GM21367 (cell line): ENCODE results near the gene FAM221B.
A peak's percentile ranks its signal among the peaks of the same experiment; 100 is the strongest.

Experiments
- ATAC-seq: cut with Tn5 transposase; IDR thresholded peaks from one replicate; pipeline ENCODE4 v1.9.1; 2021; ENCODE audit not compliant: unreplicated experiment

Gene FAM221B

DNA sequence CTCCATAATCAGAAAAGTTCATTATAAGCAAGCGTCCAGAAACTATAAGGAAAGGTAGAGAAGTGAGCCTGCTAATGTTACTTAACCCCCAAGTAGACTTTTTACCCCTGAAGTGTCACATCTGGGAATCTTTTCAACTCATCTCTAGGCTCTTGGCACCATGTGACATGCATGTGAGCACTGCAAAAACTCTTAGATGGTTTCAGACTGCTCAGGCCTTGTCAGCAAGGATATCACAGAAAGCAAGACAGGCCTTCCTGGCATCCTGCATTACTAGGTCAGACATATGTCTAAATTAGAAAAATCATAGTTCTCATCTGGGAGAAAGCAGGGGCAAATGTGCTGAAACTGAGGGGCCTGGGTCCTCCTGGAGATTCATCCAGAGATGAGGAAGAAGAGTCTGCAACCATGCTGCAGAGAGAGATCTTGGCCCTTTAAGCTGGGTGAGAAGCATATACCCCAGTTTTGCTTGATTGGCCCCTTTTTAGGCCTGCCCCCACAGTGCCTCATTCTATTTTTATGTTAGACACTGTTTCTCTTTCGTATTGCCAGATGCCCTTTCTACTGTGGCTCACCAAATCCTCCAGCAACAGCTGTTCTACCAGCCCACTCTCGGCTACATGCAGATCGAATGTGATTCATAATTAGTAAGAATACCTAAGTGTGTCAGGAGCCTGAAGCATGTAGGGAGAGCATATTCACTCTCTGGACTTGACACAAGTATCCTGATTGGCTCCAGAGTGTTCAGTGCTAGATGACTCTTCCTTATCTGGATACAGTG is 19.4 kb upstream of the FAM221B start:
- peak; percentile 68 for ATAC-seq

DNA sequence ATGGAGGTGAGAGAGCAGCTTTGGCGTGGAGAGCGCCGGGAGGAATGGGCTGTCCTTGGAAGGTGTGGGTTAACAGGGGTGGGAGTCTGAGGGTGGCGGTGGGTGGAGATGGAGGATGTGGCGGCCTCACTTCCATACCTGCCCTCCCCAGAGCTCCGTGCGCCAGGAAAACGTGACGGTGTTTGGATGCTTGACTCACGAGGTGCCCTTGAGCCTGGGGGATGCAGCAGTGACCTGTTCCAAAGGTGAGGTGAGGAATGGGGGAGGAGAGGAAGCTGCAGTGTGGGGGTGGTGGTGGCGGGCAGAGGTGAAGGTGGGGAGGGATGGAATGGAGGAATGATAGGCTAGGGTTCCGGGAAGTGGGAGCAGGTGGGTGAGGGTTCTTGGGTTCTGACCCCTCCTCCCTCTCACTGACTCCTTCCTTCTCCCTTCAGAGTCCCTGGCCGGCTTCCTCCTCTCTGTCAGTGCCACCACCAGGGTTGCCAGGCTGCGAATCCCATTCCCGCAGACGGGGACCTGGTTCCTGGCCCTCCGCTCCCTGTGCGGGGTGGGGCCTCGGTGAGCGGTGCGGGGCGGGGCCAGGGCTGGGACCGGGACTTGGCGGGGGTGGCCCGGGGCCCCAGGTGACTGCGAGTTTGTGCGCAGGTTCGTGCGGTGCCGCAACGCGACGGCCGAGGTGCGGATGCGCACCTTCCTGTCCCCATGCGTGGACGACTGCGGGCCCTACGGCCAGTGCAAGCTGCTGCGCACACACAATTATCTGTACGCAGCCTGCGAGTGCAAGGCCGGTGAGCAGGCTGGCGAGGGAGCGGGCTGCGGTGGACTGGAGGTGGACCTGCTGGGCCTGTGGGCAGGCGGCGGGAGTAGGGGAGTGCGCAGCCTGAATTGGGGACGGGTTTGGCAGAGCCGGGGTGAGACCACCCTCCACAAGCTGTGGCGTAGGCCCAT is 17.6 kb upstream of the FAM221B start:
- no peak for ATAC-seq

DNA sequence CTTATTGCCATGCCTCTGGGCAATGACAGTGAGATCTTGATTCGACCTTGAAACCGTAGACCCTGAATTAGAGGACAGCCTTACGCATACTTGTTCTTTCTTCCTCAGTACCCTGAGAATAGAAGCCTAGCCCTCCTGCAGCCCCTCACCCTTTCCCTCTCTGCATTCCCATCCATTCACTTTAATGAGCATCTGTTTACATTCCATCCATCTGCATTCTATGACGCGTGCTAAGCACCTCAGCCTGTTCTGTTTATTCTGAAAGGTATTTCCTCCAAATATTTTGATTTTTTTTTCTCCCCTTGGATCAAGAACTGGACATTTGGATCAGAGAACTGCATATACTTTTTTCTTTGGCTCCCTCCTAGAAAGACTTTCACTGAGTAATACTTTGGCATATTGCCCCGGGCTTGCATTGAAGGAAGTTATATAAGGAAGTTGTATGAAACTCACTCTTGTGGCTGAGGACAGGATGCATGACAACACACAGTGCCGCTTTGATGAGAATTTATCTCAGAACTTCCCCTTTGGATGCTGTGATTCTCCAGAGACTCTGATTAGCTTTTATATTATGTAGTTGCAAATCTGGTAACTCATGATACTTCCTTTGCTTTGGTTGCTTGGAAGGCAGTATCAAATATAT is 16.2 kb upstream of the FAM221B start:
- no peak for ATAC-seq

DNA sequence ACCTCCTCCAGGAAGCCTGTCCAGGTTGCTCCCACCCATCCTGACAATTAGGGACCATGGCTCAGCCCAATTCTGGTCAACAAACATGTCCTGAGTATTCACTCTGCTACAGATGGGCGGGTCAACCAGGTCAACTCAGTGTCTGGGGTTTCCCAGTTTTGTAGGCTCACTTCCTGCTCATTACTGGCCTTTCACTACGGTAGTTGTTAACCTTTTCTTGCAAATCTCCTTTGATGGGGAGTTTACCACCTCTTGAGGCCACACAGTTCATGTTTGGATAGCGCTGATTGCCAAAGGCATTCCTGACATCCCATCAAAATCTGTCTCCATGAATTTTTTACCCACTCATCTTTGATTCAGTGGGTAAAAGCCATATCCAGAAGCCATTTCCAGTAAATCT is 14.3 kb upstream of the FAM221B start:
- no peak for ATAC-seq

DNA sequence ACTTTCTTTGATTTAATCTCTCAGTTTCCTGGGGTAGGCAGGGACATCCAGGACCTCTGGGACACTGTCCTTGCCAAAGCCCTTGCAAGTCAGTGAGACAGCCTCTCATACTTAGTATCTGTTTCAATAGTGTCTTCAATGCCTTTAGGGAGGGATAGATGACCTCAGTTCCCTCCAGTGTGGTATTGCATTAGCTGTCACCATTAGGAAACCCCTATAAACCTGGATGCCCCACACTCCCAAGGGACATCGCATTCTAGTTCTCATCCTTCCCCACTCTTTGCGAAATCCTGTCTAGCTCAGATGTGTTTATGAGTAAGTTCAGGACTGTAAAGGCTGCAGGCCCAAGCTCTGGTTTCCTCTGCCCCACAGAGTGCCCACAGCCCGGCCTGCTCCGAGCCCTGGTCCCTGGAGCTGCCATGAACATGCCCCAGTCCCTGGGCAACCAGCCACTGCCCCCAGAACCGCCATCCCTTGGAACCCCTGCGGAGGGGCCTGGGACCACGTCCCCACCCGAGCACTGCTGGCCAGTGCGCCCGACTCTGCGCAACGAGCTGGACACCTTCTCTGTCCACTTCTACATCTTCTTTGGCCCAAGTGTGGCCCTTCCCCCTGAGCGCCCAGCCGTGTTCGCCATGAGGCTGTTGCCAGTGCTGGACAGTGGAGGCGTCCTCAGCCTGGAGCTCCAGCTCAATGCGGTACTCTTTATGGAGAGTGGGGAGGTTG is 13.7 kb upstream of the FAM221B start:
- no peak for ATAC-seq

DNA sequence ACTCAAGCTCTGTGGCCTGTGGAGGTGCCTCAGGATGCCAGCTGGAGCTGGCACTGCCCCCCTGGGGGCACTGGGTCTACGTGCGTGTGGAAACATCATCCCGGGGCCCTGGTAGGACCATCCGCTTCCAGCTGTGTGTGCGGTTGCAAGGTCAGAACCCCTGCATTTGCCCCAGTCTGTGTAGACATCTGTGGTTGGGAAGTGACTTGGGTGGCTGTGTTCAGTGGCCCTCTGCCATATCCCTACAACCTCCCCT is 13.0 kb upstream of the FAM221B start:
- no peak for ATAC-seq

DNA sequence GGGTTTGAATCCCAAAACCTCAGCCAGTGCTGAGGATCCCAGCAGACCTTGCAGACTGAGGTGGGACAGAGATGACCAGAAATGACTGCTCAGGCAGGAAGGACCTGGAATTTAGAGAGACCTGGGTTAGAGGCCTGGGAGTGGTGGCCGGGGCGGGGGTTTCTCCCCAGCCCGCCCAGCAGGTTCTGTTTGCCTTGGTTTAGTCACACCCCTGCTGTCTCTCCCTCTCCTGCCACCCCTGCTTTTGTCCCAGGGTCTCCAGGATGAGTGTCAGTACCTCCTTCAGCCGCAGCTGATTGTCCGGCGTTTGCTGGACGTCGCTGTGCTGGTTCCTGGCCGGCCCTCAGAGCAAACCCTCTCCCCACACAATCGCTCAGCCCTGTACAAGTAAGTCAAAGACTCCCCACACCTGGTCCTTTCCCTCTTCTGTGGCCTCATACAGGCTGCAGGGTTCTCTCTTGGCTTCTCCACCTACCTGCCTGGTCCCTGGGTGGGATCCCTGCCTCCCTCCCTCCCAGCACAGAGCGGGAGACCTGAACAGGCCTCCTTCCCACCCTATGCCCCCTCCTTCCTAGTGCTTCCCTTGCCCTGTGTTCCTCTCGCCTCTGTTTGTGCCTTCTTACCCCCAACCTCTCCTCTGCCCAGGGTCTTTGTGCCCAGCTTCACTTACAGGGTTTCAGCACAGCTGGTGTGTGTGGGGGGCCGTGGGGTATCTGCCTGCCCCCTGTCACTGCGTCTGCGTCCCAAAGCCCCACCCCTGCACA is 12.5 kb upstream of the FAM221B start:
- ATAC-seq, result no peak

DNA sequence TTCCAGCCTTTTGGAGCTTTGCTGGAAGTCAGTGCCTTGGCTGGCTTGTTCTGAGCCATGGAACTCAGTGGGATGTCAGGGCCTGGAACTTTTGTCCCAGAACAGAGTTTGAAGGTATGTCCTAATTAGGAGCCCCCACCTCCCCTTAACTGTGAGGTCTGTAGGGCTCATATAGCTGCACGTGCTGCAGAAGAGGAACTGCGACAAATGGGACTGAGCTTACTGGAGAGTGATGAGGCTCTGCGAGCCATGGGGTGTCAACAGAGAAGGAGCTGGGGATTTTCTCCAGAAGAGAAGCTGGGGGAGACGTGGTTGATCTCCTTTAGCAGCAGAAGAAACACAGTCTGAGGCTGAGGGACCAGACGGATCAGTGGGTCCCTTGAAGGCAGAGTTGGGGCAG is 11.4 kb upstream of the FAM221B start:
- ATAC-seq, result no peak

DNA sequence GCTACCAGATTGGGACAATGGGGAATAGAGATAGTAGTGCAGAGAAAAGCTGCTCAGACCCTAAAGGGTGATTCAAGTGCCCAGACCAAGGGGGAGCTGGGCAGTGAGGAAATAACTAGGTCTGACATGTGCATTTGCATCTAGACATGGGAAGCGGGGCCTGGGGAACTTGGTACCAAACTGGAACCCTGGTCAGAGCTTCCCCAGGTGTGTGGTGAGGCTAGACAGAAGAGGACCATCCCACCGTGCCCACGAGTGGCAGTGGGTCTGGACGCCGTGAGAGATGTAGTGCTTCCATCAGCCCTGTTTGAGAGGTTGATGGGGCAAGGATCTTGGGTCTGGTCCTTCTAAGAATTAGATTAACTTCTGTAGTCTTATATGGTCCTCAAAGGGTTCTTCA is 8.1 kb upstream of the FAM221B start:
- ATAC-seq, result no peak

DNA sequence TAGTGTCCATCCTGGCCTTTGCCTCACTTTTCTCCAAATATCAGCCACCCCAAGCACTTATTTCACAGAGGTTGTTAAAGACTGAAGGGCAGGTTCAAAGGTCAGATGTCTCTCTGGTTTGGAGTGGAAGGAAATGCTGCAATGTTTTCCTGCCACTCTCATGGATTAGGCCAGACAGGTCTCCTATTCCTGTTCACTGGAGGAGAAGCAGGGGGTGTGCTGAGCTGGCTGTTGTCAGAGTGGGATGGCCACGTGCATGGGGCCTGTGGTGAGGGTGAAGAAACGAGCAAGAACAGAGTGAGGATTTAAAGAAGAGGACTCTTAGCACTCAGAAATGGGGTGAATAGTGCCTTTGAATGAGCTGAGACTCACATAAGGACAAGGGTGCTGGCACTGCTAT is 7.2 kb upstream of the FAM221B start:
- ATAC-seq, result no peak

DNA sequence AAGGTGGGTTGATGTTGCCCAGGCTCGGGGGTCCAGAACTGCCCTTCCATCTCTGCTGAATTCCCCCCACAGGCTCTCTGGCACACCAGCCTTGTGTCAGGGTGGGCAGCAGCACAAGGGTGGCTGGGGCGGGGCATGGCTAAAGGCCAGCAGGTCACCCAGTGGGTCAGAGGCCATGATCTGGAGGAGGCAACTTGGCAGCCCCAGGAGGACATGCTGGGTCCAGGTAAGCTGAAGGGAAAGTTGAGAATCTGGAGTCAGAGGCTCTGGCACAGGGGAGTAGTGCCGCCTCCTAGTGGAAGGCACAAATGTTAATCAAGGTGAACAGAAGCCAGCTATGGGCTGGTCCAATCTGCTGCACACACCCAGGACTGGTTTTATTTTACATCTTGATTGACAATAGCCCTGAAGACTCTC is 6.7 kb upstream of the FAM221B start:
- ATAC-seq, result no peak

DNA sequence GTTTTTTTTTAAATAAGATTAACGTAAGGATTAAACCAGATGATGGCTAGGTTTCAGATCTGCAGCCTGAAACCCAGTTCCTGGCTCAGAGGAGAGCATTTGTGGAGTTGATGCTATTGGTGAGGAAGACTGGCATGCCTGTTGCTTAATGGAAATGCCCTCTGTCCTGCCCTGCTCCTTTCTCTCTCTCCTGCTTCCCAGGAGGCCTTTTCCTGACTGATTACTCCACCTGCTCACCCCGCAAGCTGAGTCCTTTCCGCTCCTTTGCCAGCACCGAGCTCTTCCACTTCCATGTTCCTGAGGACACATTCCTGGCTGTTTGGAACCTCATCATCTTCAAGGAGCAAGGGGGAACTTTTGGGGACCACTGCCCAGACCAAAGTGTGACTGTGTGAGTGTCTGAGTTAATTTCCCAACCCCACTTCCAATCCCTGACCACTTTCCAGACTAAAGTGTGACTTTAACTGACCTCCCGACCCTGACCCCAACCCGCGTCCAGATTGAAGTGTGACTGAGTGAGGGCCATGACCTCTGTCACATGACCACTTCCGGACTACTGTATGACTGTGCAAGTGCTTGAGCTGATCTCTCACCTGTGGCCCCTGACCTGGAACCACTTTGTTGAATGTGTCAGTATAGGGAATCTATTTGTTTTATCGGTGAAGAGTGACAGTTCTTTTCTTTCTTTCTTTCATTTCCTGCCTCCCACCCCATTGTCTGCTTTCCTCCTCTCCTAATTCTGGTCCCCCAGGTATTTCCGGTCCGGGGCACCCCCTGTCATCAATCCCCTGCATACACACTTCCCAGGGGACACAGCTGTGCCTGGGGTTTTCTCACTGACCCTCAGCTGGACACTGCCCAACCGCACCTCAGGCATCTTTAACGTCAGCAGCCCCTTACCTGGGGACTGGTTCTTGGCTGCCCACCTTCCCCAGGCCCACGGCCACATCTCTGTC is 6.0 kb upstream of the FAM221B start:
- no peak for ATAC-seq

DNA sequence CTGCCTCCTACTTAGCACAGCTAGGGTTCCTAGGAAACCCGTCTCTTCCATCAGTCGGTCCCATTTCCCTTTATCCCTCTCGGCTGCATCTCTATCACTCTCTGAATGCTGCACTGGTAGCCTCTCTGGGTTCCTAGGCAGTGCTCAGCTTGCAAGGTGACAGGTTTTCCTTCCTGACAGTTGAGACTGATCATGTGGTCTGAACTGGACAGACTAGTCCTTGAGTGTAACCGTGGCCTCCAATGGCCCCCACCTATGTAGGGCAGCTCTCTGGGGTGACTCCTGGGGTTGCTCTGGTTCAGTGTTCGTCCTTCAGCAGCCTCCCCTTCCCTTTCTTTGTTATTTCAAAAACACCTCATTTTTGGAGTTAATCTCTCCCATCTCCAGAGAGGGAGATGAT is 4.3 kb upstream of the FAM221B start:
- ATAC-seq, result no peak

DNA sequence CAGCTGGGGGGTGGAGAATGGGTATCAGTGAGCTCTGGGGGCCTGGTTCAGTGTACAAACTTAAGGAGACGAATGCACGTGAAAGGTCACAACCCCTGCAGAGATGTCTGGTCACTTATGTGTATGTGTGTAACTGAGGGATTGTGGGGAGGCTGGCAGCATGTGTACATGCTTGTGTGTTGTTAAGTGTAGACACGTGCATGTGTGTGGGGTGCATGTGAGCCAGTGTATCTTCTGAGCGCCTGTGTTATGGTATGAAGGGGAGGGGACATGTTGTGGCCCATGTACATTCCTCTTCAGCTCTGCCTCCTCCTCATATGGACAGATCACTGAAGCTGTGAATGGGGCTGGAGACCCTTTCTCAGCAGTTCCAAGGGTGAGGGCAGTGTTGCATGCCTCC is 2.5 kb upstream of the FAM221B start:
- no peak for ATAC-seq

DNA sequence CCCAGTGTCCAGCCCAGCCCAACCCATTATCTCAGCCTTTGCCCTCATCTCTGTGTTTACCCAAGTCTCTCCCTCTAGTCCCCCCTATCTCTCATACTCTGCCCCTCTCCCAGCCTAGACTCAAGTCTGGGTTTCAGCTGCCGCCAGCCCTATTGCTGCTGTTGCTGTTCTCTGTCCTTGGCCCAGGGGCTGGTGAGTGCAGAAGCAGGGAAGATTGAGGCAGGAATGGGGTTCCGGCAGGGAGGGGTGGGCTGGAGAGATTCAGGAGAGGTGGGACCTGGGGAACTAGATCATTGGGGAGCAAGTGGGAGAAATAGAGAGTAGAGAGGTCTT is 1.2 kb upstream of the FAM221B start:
- ATAC-seq, result no peak

DNA sequence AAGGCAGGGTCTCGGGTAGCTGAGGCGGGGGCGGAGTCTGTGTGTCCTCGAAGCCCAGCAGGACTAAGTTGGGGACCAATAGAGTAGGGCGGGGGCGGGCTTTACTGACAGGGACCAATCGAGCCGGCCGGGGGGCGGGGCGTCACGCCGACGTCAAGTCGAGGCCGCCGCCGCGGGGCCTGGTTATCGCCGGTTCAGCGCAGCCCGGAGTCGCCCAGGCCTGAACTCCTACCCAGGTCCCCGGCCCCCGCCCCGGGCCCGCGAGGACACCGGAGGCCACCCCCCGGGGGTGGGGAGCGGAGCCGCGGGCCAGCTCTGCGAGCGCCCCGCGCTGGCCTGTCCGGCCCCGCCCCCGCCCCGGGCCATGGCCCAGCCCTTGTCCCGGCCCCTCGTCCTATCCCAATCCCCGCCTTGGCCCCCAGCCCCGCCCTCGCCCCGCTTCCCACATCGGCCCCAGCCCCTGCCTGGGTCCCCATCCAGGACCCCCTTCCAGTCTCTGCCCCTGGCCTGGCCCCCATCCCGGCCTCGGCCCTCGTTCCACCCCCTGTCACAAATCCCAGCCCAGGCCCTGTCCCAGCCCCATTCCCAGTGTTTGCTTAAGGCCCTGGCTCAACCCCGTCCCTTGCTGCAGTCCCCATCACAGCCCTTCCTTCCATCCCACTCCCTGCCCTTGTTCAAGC is 692 bp upstream of the FAM221B start, which contains the start of gene TMEM8B:
Gene TMEM8B, plus strand, starts transcription at position 145 of the 680 bp plus-strand sequence. Its CDS starts 220 bp downstream, at position 365.
- peak; percentile 72 for ATAC-seq

DNA sequence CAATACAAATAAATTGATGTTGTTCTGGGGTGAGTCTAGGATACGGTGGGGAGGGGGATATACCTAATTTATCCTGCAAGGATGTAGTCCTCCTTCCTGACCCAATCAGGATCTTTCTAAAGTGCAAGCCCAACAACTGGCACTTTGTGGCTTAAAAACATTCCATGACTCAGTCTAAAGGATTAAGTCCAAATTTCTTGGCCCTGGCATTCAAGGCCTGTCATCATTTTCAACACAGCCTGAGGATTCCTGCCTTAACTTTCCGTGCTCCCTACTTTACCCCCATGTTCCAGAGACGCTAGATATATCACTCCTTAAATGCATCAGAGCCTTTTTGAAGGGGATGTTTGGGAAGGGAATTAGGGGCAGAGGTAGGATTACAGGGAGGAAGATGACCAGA is 1.0 kb downstream of the FAM221B start:
- ATAC-seq, result no peak

DNA sequence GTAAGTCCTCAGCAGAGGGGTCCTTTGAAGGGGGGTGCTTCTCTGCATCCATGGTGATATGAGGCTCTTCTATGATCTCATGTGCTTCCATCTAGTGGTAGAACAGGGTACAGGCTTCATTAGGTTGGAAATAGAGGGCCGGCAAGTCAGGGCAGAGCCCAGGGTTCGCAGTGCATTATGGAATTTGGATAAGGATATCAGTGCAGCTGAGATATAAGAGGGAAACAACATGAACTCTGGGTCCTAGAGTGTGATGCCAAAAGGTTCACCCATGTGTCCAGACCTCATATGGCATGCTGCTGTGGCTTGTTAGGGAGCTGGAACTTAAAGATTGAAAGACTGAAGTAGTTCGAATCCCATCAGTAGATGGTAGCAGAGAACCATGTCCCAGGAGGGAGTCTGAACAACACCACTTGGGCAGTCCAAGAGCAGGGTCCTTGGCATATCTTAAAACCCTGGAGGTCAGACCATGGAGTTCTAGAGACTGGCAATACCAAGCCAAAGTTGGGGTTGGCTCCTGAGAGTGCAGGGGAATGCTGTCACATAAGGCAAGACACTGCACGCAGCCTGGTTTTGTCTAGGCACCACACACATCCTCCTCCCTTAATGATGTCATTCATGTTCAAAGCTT is 2.3 kb downstream of the FAM221B start:
- ATAC-seq, result no peak
